ENCODE measurements around the gene GPR161. TPM values are rescaled to one million over a fixed set of nuclear protein-coding genes. Genes with fewer than 3 reads are reported as not detected.

The GPR161 gene
- total RNA-seq, 6 experiments from 2014 or later, result 9.3 to 14.5 (median 13.2) TPM

DNA sequence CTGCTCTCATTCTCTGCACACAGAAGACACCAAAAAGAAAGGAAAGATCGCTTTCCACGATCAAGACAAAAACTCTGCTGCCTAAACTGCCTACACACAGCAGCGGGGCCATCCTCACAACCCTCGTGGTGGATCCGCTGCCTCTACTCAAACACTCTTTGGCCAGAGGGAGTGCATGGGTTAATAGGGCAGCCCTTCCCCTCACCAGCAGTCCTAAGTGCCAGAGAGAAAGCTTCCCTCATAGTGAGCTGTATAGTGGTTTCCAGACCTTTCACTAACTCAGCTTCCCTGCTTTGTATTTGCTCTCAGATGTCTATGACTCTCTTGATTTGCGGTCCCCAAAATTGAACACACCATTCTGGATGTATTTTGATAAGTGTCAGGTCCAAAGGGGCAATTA, 30.9 kb downstream of the GPR161 start:
- Mint-ChIP-seq H3K36me3 (ENCODE audit: low read depth) (no peaks in the 10 kb centered on the region), H3K27ac (no peak overlapping the region), H3K9me3 (no peaks in the 10 kb centered on the region), H3K27me3 (ENCODE audit: insufficient read depth) (peaks cover 2% of the 10 kb centered on the region; the same call in 1 of the 2 replicates), H3K4me3 (no peak overlapping the region), H3K4me1 (ENCODE audit: low read depth) (no peaks in the 10 kb centered on the region)
- no peak for TF ChIP-seq CTCF (IDR thresholded peaks at IDR 0.05)
- no peak for DNase-seq

- H3K4me3 Mint-ChIP-seq, result no peak overlapping the region
- no peaks in the 10 kb centered on the region for H3K36me3 Mint-ChIP-seq (ENCODE audit: low read depth)
- H3K9me3 Mint-ChIP-seq, result no peaks in the 10 kb centered on the region
- H3K27me3 Mint-ChIP-seq (ENCODE audit: insufficient read depth), result peaks cover 2% of the 10 kb centered on the region; the same call in 1 of the 2 replicates
- no peak for DNase-seq
- no peak for TF ChIP-seq CTCF (IDR thresholded peaks at IDR 0.05)
- peaks cover 5% of the 10 kb centered on the region for H3K4me1 Mint-ChIP-seq (ENCODE audit: low read depth)
- no peak overlapping the region for H3K27ac Mint-ChIP-seq
These were observed 32.2 kb downstream of the GPR161 start for GRCh38 chr1:168104535-168104934.

GRCh38 chr1:168102487-168102886, 34.2 kb downstream of the GPR161 start:
- peaks cover 2% of the 10 kb centered on the region; the same call in 1 of the 2 replicates for H3K27me3 Mint-ChIP-seq (ENCODE audit: insufficient read depth)
- no peak overlapping the region for H3K4me3 Mint-ChIP-seq
- H3K27ac Mint-ChIP-seq, result no peak overlapping the region
- no peak for DNase-seq
- no peaks in the 10 kb centered on the region for H3K9me3 Mint-ChIP-seq
- no peak for TF ChIP-seq CTCF (IDR thresholded peaks at IDR 0.05)
- H3K4me1 Mint-ChIP-seq (ENCODE audit: low read depth), result peaks cover 5% of the 10 kb centered on the region
- no peaks in the 10 kb centered on the region for H3K36me3 Mint-ChIP-seq (ENCODE audit: low read depth)

- Mint-ChIP-seq H3K9me3 (no peaks in the 10 kb centered on the region), H3K4me1 (ENCODE audit: low read depth) (peaks cover 5% of the 10 kb centered on the region), H3K27me3 (ENCODE audit: insufficient read depth) (no peaks in the 10 kb centered on the region), H3K4me3 (no peak overlapping the region), H3K36me3 (ENCODE audit: low read depth) (no peaks in the 10 kb centered on the region), H3K27ac (no peak overlapping the region)
- DNase-seq, result no peak
- TF ChIP-seq CTCF (IDR thresholded peaks at IDR 0.05), result no peak
These were observed 35.4 kb downstream of the GPR161 start for GRCh38 chr1:168101336-168101735.

- H3K36me3 Mint-ChIP-seq (ENCODE audit: low read depth), result no peaks in the 10 kb centered on the region; the same call in 1 of the 2 replicates
- H3K4me3 Mint-ChIP-seq, result no peak overlapping the region
- H3K27ac Mint-ChIP-seq, result no peak overlapping the region
- no peaks in the 10 kb centered on the region for H3K9me3 Mint-ChIP-seq
- TF ChIP-seq CTCF (IDR thresholded peaks at IDR 0.05), result no peak
- H3K27me3 Mint-ChIP-seq (ENCODE audit: insufficient read depth), result no peaks in the 10 kb centered on the region; the same call in 1 of the 2 replicates
- peaks cover 5% of the 10 kb centered on the region for H3K4me1 Mint-ChIP-seq (ENCODE audit: low read depth)
- no peak for DNase-seq
These were observed 36.3 kb downstream of the GPR161 start for GRCh38 chr1:168100315-168101002.

Data from HFFc6 (cell line).